ENCODE results near the gene APOBEC3G.

APOBEC3G gene

GRCh38 chr22:39110631-39111561 is 33.8 kb downstream of the APOBEC3G start:
- no peaks in the 10 kb centered on the region for H3K79me2 ChIP-seq (ENCODE audit: insufficient read depth, low read length)
- no peaks in the 10 kb centered on the region for H3K9me3 ChIP-seq (ENCODE audit: low read length)
- H3K27me3 ChIP-seq (ENCODE audit: insufficient read depth, low read length): peaks cover 11% of the 10 kb centered on the region
- TF ChIP-seq, protein P1, sequence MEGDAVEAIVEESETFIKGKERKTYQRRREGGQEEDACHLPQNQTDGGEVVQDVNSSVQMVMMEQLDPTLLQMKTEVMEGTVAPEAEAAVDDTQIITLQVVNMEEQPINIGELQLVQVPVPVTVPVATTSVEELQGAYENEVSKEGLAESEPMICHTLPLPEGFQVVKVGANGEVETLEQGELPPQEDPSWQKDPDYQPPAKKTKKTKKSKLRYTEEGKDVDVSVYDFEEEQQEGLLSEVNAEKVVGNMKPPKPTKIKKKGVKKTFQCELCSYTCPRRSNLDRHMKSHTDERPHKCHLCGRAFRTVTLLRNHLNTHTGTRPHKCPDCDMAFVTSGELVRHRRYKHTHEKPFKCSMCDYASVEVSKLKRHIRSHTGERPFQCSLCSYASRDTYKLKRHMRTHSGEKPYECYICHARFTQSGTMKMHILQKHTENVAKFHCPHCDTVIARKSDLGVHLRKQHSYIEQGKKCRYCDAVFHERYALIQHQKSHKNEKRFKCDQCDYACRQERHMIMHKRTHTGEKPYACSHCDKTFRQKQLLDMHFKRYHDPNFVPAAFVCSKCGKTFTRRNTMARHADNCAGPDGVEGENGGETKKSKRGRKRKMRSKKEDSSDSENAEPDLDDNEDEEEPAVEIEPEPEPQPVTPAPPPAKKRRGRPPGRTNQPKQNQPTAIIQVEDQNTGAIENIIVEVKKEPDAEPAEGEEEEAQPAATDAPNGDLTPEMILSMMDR (IDR thresholded peaks at IDR 0.05; ENCODE audit: low read length): no peak
- no peak for TF ChIP-seq EZH2 (IDR thresholded peaks at IDR 0.05; ENCODE audit: borderline replicate concordance, low read length)
- no peaks in the 10 kb centered on the region for H3K4me1 ChIP-seq (ENCODE audit: insufficient read depth, low read length, severe bottlenecking)
- no peaks in the 10 kb centered on the region for H4K20me1 ChIP-seq (ENCODE audit: insufficient read depth, low read length)
- no peaks in the 10 kb centered on the region for H3K36me3 ChIP-seq (ENCODE audit: insufficient read depth, low read length)
- no peak overlapping the region for H2AFZ ChIP-seq (ENCODE audit: low read length)
- H3K4me3 ChIP-seq (ENCODE audit: low read depth, low read length, poor library complexity, severe bottlenecking): no peak overlapping the region
- no peaks in the 10 kb centered on the region for H3K9me2 ChIP-seq (ENCODE audit: low read depth, low read length)
- H3K9ac ChIP-seq (ENCODE audit: low read length): no peak overlapping the region
- no peaks in the 10 kb centered on the region for H3F3A ChIP-seq (ENCODE audit: insufficient read depth, low read length)
- H3K27ac ChIP-seq (ENCODE audit: low read depth, low read length, poor library complexity, severe bottlenecking): no peak overlapping the region
- H3K4me2 ChIP-seq (ENCODE audit: low read length): no peak overlapping the region; the same call in 1 of the 2 replicates

DNA sequence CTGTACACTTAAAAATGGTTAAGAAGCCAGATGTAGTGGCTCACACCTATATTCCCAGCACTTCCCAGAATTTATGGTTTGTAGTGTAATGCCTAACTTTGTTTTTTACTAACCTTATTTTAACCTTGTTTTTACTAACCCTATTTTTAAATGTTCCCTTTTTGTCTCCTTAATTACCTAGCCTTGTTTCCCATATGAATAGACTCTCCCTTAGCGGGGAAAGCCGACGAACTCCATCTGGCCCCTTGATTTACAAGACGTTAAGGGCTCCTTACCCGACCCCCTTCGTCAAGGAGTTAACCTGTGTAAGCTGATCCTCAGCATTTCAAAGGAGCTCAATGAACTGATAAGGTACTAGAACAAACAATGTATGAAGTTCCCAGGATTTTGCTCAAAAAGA is 37.0 kb downstream of the APOBEC3G start:
- H3K36me3 ChIP-seq (ENCODE audit: insufficient read depth, low read length): no peaks in the 10 kb centered on the region
- no peaks in the 10 kb centered on the region for H4K20me1 ChIP-seq (ENCODE audit: insufficient read depth, low read length)
- peaks cover 18% of the 10 kb centered on the region for H3K27me3 ChIP-seq (ENCODE audit: insufficient read depth, low read length)
- no peaks in the 10 kb centered on the region for H3F3A ChIP-seq (ENCODE audit: insufficient read depth, low read length)
- H3K9me3 ChIP-seq (ENCODE audit: low read length): no peaks in the 10 kb centered on the region
- no peak overlapping the region for H3K27ac ChIP-seq (ENCODE audit: low read depth, low read length, poor library complexity, severe bottlenecking)
- no peaks in the 10 kb centered on the region for H3K9me2 ChIP-seq (ENCODE audit: low read depth, low read length)
- no peaks in the 10 kb centered on the region for H3K79me2 ChIP-seq (ENCODE audit: insufficient read depth, low read length)
- TF ChIP-seq EZH2 (IDR thresholded peaks at IDR 0.05; ENCODE audit: borderline replicate concordance, low read length): no peak
- TF ChIP-seq, protein P1 (IDR thresholded peaks at IDR 0.05; ENCODE audit: low read length): no peak
- no peak overlapping the region for H3K4me3 ChIP-seq (ENCODE audit: low read depth, low read length, poor library complexity, severe bottlenecking)
- no peaks in the 10 kb centered on the region for H3K4me1 ChIP-seq (ENCODE audit: insufficient read depth, low read length, severe bottlenecking)
- no peak overlapping the region for H3K4me2 ChIP-seq (ENCODE audit: low read length)
- H3K9ac ChIP-seq (ENCODE audit: low read length): no peak overlapping the region
- no peak overlapping the region for H2AFZ ChIP-seq (ENCODE audit: low read length)

DNA sequence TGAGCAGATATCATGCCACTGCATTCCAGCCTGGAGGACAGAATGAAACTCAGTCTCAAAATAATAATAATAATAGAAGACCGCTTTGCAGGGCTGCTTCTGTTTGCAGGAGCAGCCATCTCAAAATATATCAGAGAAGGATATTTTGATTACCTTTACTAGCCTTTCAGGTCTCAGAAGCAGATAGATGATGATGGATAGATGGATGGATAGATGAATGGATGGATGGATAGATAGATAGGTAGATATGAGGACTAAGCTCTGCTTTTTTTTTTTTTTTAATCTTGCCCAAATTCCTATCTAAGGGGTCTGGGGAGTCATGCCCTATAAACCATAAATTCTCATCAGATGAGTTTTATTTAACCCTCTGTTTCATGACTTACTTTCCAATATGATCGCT is 38.5 kb downstream of the APOBEC3G start:
- Histone ChIP-seq H3K4me1 (ENCODE audit: insufficient read depth, low read length, severe bottlenecking) (no peaks in the 10 kb centered on the region), H3K36me3 (ENCODE audit: insufficient read depth, low read length) (no peaks in the 10 kb centered on the region), H3F3A (ENCODE audit: insufficient read depth, low read length) (no peaks in the 10 kb centered on the region), H3K9ac (ENCODE audit: low read length) (no peak overlapping the region), H3K9me3 (ENCODE audit: low read length) (no peaks in the 10 kb centered on the region), H4K20me1 (ENCODE audit: insufficient read depth, low read length) (no peaks in the 10 kb centered on the region), H2AFZ (ENCODE audit: low read length) (no peak overlapping the region), H3K79me2 (ENCODE audit: insufficient read depth, low read length) (no peaks in the 10 kb centered on the region), H3K9me2 (ENCODE audit: low read depth, low read length) (no peaks in the 10 kb centered on the region), H3K4me3 (ENCODE audit: low read depth, low read length, poor library complexity, severe bottlenecking) (no peak overlapping the region), H3K4me2 (ENCODE audit: low read length) (no peak overlapping the region), H3K27me3 (ENCODE audit: insufficient read depth, low read length) (peaks cover 21% of the 10 kb centered on the region), H3K27ac (ENCODE audit: low read depth, low read length, poor library complexity, severe bottlenecking) (no peak overlapping the region)
- TF ChIP-seq, protein P1 (IDR thresholded peaks at IDR 0.05; ENCODE audit: low read length): no peak
- no peak for TF ChIP-seq EZH2 (IDR thresholded peaks at IDR 0.05; ENCODE audit: borderline replicate concordance, low read length)
